ENCODE data around the gene EEF2K.

The EEF2K gene

DNA sequence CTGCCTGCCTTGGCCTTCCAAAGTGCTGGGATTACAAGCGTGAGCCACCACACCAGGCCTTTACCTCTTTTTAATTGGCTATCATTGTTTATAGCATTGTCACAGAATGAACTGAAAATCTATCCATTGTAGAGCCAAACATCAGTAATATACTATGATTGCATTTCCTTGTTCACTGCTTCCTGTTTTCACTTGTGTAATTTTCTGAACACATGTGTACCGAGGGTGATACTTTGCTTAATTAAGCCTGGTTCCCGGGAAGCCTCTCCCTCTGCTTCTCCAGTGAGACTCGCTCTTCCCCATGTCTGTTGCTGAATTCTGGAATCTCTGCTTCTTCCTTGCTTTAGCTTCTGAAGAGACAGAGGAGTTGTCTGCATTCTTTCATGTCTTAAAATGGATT, 124.2 kb downstream of the EEF2K start:
- no peak for DNase-seq (ENCODE audit: low read depth in 3 of 3)

DNA sequence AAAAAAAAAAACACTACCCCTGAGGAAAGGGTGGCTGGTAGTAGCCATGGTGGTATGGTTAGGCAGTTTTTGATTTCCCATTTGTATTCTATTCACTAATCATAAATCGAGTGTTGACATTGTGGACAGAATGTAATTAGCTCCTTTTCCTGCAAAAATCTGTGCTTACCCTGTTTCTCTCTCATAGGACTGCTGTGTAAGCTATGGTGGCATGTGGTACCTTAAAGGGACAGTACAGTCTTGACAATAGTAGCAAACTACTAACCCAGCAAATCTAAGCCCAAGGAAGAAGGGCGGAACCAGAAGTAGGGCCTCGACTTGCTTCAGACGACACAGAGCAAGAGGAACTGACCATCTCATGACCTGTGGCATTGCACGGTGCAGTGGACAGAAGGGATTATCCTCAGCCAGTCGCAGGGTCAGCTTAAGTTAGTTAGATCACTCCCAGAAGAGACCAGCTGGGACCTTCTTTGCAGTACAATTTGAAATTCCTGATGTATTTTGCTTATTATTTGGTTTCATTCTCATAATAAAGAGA, 127.4 kb downstream of the EEF2K start:
- DNase-seq (ENCODE audit: low read depth in 3 of 3) = no peak

DNA sequence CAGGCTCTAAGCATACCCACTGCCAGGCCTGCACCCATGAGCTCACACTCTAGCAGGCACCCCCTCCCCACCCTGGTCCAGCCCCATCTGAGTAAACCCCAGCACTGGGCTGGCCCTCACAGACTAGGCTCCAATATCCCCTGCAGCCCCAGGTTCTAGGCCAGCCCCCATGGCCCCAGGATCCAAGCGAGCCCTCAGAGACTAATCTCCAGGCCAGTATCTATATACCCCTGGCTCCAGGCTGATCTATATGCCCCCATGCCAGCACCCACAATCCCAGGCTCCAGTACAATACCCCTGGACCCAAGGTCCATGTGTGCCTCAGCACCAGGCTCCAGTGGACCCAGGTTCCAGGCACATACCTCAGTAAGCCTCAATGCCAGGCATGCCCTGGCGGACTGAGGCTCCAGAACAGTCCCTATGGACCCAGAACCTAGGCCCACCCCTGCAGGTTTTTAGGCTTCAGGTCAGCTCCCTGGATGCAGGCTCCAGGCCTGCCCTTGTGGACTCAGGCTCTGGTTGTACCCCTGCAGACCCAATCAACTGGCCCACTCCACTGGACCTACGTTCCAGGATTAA, 129.7 kb downstream of the EEF2K start:
- DNase-seq (ENCODE audit: low read depth in 3 of 3) = no peak

DNA sequence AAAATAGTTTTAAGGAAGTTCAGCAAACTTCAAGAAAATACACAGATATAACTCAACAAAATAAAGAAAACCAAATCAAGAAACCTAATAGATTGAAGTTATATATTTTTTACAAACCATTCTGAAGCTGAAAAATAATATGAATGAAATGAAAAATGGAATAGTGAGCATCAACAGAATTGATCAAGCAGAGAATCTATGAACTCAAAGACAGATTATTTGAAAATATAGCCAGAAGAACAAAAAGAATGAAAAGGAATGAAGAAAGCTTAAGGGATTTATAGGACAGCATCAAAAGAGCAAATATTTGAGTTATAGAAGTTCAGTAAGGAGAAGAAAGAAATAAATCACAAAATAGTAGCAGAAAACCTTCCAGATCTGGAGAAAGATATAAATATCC, 130.5 kb downstream of the EEF2K start:
- DNase-seq (ENCODE audit: low read depth in 3 of 3) = no peak

- no peak for DNase-seq (ENCODE audit: low read depth in 3 of 3)
Observed at GRCh38 chr16:22337045-22337444, 131.0 kb downstream of the EEF2K start.

- no peak for DNase-seq (ENCODE audit: low read depth in 3 of 3)
Observed at GRCh38 chr16:22337849-22338635, 132.0 kb downstream of the EEF2K start.
